BLaER1 treated with 17β-estradiol and CSF1 and Interleukin-3, amounts not matched to agents 10 nM and 100 nM (cell line): Measurements from ENCODE around the gene PPP1R3F.
A peak's percentile ranks its signal among the peaks of the same experiment; 100 is the strongest.

ENCODE experiments used
- H3K27ac ChIP-seq, 11 experiments: shearing (Covaris generic); formaldehyde crosslinking; 2 replicates each; pipeline ENCODE4 v1.8.1; 2022
- H3K27me3 ChIP-seq, 11 experiments: shearing (Covaris generic); formaldehyde crosslinking; 2 replicates each; pipeline ENCODE4 v1.8.1; 2022
- H3K36me3 ChIP-seq, 11 experiments: shearing (Covaris generic); formaldehyde crosslinking; 2 replicates each; pipeline ENCODE4 v1.8.1; 2022
- H3K4me1 ChIP-seq, 10 experiments: shearing (Covaris generic); formaldehyde crosslinking; 2 replicates each; pipeline ENCODE4 v1.8.1; 2022
- H3K4me2 ChIP-seq, 11 experiments: shearing (Covaris generic); formaldehyde crosslinking; 2 replicates each; pipeline ENCODE4 v1.8.1; 2022
- H3K4me3 ChIP-seq, 10 experiments: shearing (Covaris generic); formaldehyde crosslinking; 2 replicates each; pipeline ENCODE4 v1.8.1; 2022
- H3K9ac ChIP-seq, 11 experiments: shearing (Covaris generic); formaldehyde crosslinking; 2 replicates each; pipeline ENCODE4 v1.8.1; 2022
- H3K9me3 ChIP-seq, 11 experiments: shearing (Covaris generic); formaldehyde crosslinking; replicated peaks in 1 of 11; 2 replicates each; pipeline ENCODE4 v1.8.1; 2022
- H4K20me1 ChIP-seq, 11 experiments: shearing (Covaris generic); formaldehyde crosslinking; 2 replicates each; pipeline ENCODE4 v1.8.1; 2022
- Cebpa-rat ChIP-seq, 11 experiments: shearing (Covaris generic); IDR thresholded peaks; 2 replicates each; pipeline ENCODE4 v1.8.1; 2022

The PPP1R3F gene

DNA sequence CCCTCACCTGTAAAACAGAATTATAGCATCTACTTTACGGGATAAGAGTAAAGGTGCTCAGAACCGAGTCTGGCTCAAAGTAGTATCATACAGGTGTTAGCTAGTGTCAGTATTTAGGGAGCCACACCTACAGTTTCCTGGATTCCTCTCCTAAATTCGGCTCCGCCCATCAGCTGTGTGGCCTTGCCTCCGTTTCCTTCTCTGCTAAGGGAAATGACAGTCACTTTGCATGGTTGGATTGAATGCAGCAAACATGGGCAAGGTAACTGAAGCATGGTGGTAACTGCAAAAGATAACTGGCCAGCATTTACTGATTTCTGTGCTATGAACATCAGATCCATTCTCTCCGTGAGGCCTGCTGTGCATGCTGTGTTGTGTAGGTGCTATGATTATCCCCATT, 2.8 kb downstream of the PPP1R3F start:
- peaks cover 42 to 79% (median 69%) of the 10 kb centered on the region in 11 experiments for H3K27me3 ChIP-seq
- TF ChIP-seq Cebpa-rat (IDR thresholded peaks at IDR 0.05) = no peak
- H3K9ac ChIP-seq = peak overlapping the region in 2 of 11 experiments; percentile 19 to 51; a peak in 2 of 22 replicates
- peaks cover 0 to 8% (median 0%) of the 10 kb centered on the region in 11 experiments; a peak in 3 of 22 replicates for H3K36me3 ChIP-seq
- H3K4me2 ChIP-seq = peak overlapping the region; percentile 74 to 92 (median 89); a peak in 18 of 22 replicates
- H3K4me3 ChIP-seq = no peak overlapping the region
- no peak overlapping the region for H3K27ac ChIP-seq
- peaks cover 0 to 14% (median 0%) of the 10 kb centered on the region in 11 experiments; a peak in 7 of 22 replicates for H3K9me3 ChIP-seq
- H4K20me1 ChIP-seq = peaks cover 6 to 61% (median 33%) of the 10 kb centered on the region in 11 experiments; a peak in 15 of 22 replicates
- peaks cover 25 to 31% (median 30%) of the 10 kb centered on the region in 10 experiments for H3K4me1 ChIP-seq

DNA sequence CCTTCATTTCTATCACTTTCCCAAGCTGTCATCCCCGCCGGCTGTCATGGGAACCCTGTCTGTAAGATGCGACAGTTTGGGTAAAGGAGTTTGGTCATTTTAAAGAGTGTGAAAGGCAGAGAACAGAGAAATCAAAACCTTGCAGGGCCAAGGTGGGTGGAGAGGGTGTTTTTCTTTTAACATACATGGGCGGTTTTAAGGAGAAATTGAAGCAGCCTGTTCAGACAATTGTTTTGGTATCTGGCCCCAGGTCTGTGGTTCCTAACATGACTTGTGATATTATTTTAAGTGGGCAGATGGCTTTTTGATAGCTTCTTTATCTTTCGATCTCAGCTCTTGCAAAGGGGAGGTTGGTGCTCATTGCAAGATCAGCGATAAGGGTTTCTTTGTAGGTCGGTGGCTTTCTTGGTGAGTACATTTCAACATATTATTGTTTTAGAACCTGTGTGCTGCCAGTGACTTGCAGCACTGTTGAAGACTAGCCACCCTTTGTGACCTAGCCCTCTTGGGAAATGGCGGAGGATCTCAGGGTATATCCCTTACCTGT, 3.7 kb downstream of the PPP1R3F start:
- Histone ChIP-seq H3K36me3 (peaks cover 0 to 8% (median 0%) of the 10 kb centered on the region in 11 experiments; a peak in 3 of 22 replicates), H3K27me3 (peaks cover 51 to 79% (median 69%) of the 10 kb centered on the region in 11 experiments), H3K4me1 (peaks cover 25 to 29% (median 27%) of the 10 kb centered on the region in 10 experiments), H3K4me3 (no peak overlapping the region), H3K27ac (no peak overlapping the region), H3K4me2 (peak overlapping the region in 2 of 11 experiments; percentile 89; a peak in 1 of 22 replicates), H4K20me1 (peaks cover 6 to 69% (median 38%) of the 10 kb centered on the region in 11 experiments; a peak in 16 of 22 replicates), H3K9me3 (peaks cover 0 to 14% (median 0%) of the 10 kb centered on the region in 11 experiments; a peak in 7 of 22 replicates), H3K9ac (0 out of 22 replicates have a peak overlapping the region, but pooled peaks of 1 of the 11 experiments have one; percentile 6)
- TF ChIP-seq Cebpa-rat (IDR thresholded peaks at IDR 0.05) = no peak

DNA sequence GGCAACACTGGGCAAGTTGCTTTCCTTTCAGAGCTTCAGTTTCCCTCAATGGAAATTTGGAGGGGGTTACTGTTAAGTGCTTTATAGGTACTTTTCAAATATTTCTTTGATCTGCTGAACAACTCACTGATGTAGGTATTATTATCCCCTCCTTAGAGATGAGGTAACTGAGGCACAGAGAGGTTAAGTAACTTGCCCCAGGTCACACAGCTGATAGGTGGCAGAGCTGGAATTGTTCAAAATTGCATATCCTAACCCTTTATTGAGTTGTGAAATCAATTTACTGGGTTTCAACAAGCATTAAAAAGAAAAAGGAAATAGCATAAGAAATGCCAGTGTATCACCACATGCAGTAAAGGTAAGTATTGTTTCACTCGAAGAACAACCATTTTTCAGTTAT, 6.6 kb downstream of the PPP1R3F start:
- Histone ChIP-seq H3K27me3 (peaks cover 62 to 97% (median 93%) of the 10 kb centered on the region in 11 experiments), H3K4me2 (no peak overlapping the region), H3K27ac (no peak overlapping the region), H3K9ac (no peak overlapping the region), H3K36me3 (peaks cover 0 to 8% (median 0%) of the 10 kb centered on the region in 11 experiments; a peak in 3 of 22 replicates), H3K4me3 (no peak overlapping the region), H3K9me3 (no peaks in the 10 kb centered on the region), H3K4me1 (peaks cover 14 to 21% (median 15%) of the 10 kb centered on the region in 10 experiments), H4K20me1 (peaks cover 6 to 69% (median 43%) of the 10 kb centered on the region in 11 experiments; a peak in 16 of 22 replicates)
- TF ChIP-seq Cebpa-rat (IDR thresholded peaks at IDR 0.05) = no peak

DNA sequence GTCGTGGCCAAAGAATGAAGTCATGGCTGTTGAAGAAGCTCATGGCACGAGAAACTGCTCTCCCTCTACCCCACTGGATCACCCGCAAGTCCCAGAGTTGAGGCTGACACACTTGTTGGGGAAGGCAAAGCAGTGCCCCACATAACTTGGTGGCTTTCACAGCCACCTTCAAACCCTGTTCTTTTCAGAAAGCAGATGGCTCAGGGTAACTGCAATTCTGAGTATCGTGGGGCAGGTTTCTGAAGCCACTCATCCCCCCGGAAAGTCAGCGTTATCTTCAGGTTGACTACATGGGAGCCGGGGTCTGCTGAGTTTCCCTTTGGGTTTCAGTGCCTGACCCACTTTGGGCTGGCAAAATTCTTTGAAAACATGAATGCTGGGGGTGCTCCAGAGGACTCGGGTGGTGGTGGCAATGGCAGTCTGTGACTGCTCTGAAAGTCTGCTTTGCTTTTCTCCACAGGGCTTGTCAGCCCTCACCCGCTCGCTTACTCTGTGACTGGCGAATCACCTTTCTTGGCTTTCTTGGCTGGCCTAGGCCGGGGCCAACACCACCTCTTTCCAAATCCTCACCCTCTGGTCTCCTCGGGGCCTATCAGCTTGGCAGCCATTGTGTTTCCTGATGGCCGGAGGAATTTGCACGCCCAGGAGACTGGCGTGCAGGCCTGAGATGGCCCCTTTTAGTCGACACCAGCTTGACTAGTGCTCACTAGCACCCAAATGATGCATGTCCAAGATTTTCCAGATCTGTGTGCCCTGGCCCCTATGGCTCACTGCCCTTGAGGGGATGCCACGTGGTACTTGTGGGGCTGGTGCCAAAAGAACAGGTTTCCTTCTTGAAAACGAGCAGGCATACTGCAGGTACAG, 7.3 kb downstream of the PPP1R3F start:
- peaks cover 6 to 65% (median 42%) of the 10 kb centered on the region in 11 experiments; a peak in 17 of 22 replicates for H4K20me1 ChIP-seq
- no peak for TF ChIP-seq Cebpa-rat (IDR thresholded peaks at IDR 0.05)
- H3K36me3 ChIP-seq = peaks cover 0 to 8% (median 0%) of the 10 kb centered on the region in 11 experiments; a peak in 3 of 22 replicates
- H3K4me2 ChIP-seq = no peak overlapping the region
- no peak overlapping the region for H3K4me3 ChIP-seq
- peaks cover 69 to 100% (median 94%) of the 10 kb centered on the region in 11 experiments for H3K27me3 ChIP-seq
- H3K9ac ChIP-seq = no peak overlapping the region
- peaks cover 7 to 14% (median 8%) of the 10 kb centered on the region in 10 experiments; a peak in 19 of 20 replicates for H3K4me1 ChIP-seq
- H3K27ac ChIP-seq = no peak overlapping the region
- H3K9me3 ChIP-seq = no peaks in the 10 kb centered on the region

DNA sequence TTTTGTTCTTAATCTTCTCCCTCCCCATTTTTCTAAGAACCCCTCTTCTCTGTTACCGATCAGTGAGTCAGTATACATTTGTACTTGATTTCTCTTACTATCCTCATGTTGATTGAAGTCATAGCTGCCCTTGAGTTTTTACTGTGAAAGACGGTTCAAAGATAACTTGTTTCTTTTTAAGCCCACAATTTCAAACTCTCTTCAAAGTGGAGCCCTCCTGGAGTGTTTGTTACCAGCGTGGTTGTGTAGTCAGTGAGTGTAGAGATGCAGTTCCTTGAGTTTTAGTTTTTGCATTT, 7.9 kb downstream of the PPP1R3F start:
- H3K4me3 ChIP-seq = no peak overlapping the region
- peaks cover 0 to 8% (median 0%) of the 10 kb centered on the region in 11 experiments; a peak in 3 of 22 replicates for H3K36me3 ChIP-seq
- H3K27ac ChIP-seq = no peak overlapping the region
- no peak overlapping the region for H3K9ac ChIP-seq
- H3K27me3 ChIP-seq = peaks cover 73 to 100% (median 96%) of the 10 kb centered on the region in 11 experiments
- no peak for TF ChIP-seq Cebpa-rat (IDR thresholded peaks at IDR 0.05)
- no peaks in the 10 kb centered on the region for H3K9me3 ChIP-seq
- peaks cover 6 to 66% (median 36%) of the 10 kb centered on the region in 11 experiments; a peak in 17 of 22 replicates for H4K20me1 ChIP-seq
- peaks cover 2 to 9% (median 3%) of the 10 kb centered on the region in 10 experiments; a peak in 14 of 20 replicates for H3K4me1 ChIP-seq
- H3K4me2 ChIP-seq = no peak overlapping the region

DNA sequence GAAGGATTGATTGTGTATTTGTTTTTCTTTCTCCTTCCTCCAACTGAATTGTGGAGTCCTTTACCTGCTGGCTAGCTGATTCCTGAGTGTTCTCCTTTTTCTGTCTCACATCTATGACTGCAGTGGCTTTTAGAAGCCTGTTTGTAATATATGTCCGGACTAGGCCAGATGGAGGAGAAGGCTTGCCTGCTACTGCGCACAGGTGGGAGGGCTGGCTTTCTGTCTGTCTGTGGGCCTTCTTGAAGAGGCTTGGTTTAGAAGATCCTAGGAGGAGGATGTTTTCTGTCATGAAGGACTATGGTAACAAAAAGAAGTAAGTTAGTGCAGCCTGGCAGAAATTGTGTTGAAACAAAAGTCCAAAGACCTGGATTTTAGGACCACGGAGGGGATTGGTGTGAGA, 8.5 kb downstream of the PPP1R3F start:
- no peak overlapping the region for H3K4me2 ChIP-seq
- H3K36me3 ChIP-seq = peaks cover 0 to 8% (median 0%) of the 10 kb centered on the region in 11 experiments; a peak in 2 of 22 replicates
- no peaks in the 10 kb centered on the region for H3K9me3 ChIP-seq
- TF ChIP-seq Cebpa-rat (IDR thresholded peaks at IDR 0.05) = no peak
- H3K4me1 ChIP-seq = 0 out of 20 replicates have a peak, but pooled peaks cover 0 to 5% (median 0%) of the 10 kb centered on the region in 10 experiments
- no peak overlapping the region for H3K27ac ChIP-seq
- no peak overlapping the region for H3K9ac ChIP-seq
- no peak overlapping the region for H3K4me3 ChIP-seq
- H3K27me3 ChIP-seq = peaks cover 79 to 100% (median 97%) of the 10 kb centered on the region in 11 experiments
- peaks cover 6 to 60% (median 30%) of the 10 kb centered on the region in 11 experiments; a peak in 17 of 22 replicates for H4K20me1 ChIP-seq

DNA sequence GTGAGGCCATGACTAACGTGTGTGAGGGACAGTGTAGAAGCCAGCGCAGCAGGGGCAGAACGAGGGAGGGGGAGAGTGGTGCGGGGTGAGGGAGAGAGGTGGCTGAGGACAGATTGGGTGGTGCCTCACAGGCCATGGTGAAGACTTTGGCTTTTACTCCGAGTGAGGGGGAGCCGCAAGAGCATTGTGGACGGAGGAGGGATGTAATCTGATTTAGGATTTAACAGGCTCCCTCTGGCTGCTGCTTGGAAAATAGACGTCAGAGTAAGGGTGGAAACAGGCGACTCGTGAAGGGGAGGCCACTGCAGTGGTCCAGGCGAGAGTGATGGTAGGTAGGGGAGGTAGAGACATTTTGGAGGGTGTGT, 13.0 kb downstream of the PPP1R3F start:
- no peak for TF ChIP-seq Cebpa-rat (IDR thresholded peaks at IDR 0.05)
- H3K27ac ChIP-seq = no peak overlapping the region
- peaks cover 0 to 24% (median 6%) of the 10 kb centered on the region in 11 experiments; a peak in 9 of 22 replicates for H4K20me1 ChIP-seq
- H3K4me2 ChIP-seq = no peak overlapping the region
- H3K27me3 ChIP-seq = peaks cover 78 to 99% (median 97%) of the 10 kb centered on the region in 11 experiments
- no peak overlapping the region for H3K9ac ChIP-seq
- H3K4me1 ChIP-seq = no peaks in the 10 kb centered on the region
- H3K9me3 ChIP-seq = no peaks in the 10 kb centered on the region
- H3K4me3 ChIP-seq = no peak overlapping the region
- H3K36me3 ChIP-seq = peaks cover 0 to 4% (median 0%) of the 10 kb centered on the region in 11 experiments; a peak in 1 of 22 replicates

DNA sequence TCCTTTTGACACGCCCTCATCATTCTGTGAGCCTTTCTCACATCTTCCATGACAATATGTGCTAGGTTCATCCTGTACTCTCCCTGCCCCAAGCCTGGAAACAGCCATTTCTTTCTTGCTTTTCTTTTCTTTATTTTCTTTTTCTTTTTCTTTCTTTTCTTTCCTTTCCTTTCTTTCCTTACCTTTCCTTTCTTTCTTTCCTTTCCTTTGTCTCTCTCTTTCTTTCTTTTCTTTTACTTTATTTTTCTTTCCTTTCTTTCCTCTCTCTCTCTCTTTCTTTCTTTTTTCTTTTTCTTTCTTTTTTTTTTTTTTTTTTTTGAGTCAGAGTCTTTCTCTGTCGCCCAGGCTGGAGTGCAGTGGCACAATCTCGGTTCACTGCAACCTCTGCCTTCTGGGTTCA, 14.6 kb downstream of the PPP1R3F start:
- Histone ChIP-seq H3K9me3 (no peaks in the 10 kb centered on the region), H3K36me3 (peaks cover 0 to 4% (median 0%) of the 10 kb centered on the region in 11 experiments; a peak in 1 of 22 replicates), H3K27ac (no peak overlapping the region), H3K4me1 (no peaks in the 10 kb centered on the region), H3K4me3 (no peak overlapping the region), H4K20me1 (peaks cover 0 to 13% (median 0%) of the 10 kb centered on the region in 11 experiments; a peak in 4 of 22 replicates), H3K27me3 (peaks cover 78 to 99% (median 97%) of the 10 kb centered on the region in 11 experiments), H3K4me2 (no peak overlapping the region), H3K9ac (no peak overlapping the region)
- TF ChIP-seq Cebpa-rat (IDR thresholded peaks at IDR 0.05) = no peak
